ENCODE measurements around the gene RGS6.

RGS6 gene

GRCh38 chr14:72111911-72112310 is 179.7 kb downstream of the RGS6 start:
- no peak overlapping the region for H3K27ac ChIP-seq
- no peak overlapping the region for H2AFZ ChIP-seq (ENCODE audit: low read depth)
- no peak for TF ChIP-seq CTCF (conservative IDR thresholded peaks at IDR 0.05; ENCODE audit: low read depth, low read length)
- no peaks in the 10 kb centered on the region for H3K27me3 ChIP-seq (ENCODE audit: insufficient read depth, low read depth)
- no peaks in the 10 kb centered on the region for H3K36me3 ChIP-seq (ENCODE audit: insufficient read depth)
- no peaks in the 10 kb centered on the region for H3K4me1 ChIP-seq (ENCODE audit: low read depth, poor library complexity, severe bottlenecking)
- H3K79me2 ChIP-seq (ENCODE audit: insufficient read depth, low read depth) = no peaks in the 10 kb centered on the region
- no peak overlapping the region for H3K9ac ChIP-seq
- no peaks in the 10 kb centered on the region for H4K20me1 ChIP-seq (ENCODE audit: insufficient read depth)
- H3K4me2 ChIP-seq = no peak overlapping the region
- no peak overlapping the region for H3K4me3 ChIP-seq (IDR thresholded peaks at IDR 0.05; ENCODE audit: insufficient read depth, low read depth, low read length)

GRCh38 chr14:72118841-72119240 is 186.6 kb downstream of the RGS6 start:
- Histone ChIP-seq H3K79me2 (ENCODE audit: insufficient read depth, low read depth) (no peaks in the 10 kb centered on the region), H3K4me3 (IDR thresholded peaks at IDR 0.05; ENCODE audit: insufficient read depth, low read depth, low read length) (no peak overlapping the region), H3K27me3 (ENCODE audit: insufficient read depth, low read depth) (no peaks in the 10 kb centered on the region)

DNA sequence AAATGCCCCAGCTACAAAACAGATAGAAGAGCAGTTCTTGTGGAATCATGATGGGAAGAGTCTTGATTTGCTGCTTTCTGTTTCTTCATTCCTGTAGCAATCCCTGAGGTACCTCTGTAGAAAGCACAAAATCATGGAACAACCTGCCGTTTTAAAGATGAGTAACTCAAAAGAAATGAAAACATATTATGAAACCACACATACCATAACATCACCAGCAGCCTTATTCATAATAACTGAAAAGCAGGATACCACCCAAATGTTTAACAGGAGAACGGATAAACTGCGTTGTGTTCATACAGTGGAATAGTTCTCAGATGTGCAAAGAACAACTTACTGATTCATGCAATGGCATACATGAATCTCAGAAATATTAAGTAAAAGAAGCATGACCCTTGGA is 188.1 kb downstream of the RGS6 start:
- no peaks in the 10 kb centered on the region for H3K79me2 ChIP-seq (ENCODE audit: insufficient read depth, low read depth)

More at GRCh38 chr14:72118841-72119240, 186.6 kb downstream of the RGS6 start:
- H3K4me1 ChIP-seq (ENCODE audit: low read depth, poor library complexity, severe bottlenecking) = no peaks in the 10 kb centered on the region
- no peaks in the 10 kb centered on the region for H4K20me1 ChIP-seq (ENCODE audit: insufficient read depth)
- no peaks in the 10 kb centered on the region for H3K36me3 ChIP-seq (ENCODE audit: insufficient read depth)
- H3K9ac ChIP-seq = no peak overlapping the region
- no peak overlapping the region for H2AFZ ChIP-seq (ENCODE audit: low read depth)
- no peak overlapping the region for H3K4me2 ChIP-seq
- H3K27ac ChIP-seq = no peak overlapping the region
- no peak for TF ChIP-seq CTCF (conservative IDR thresholded peaks at IDR 0.05; ENCODE audit: low read depth, low read length)

DNA sequence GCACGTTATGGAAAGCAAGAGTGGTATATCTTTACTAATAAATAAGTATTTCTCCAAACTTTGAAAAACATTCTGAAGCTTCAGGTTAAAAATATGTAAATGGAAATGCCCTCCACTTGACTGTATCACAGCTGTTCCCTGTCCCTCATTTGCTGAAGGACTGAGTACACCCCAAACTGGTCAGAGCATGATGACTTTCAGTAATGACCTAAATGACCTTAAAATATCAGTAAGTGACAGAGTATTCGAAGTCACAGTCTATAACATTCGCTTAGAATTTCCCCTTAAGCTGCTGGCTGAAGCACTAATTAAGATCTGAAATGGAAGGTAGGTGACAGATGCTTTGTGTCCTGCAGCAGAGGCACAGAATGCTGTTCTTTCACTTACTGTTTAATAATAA is 191.5 kb downstream of the RGS6 start:
- no peaks in the 10 kb centered on the region for H4K20me1 ChIP-seq (ENCODE audit: insufficient read depth)
- H3K4me1 ChIP-seq (ENCODE audit: low read depth, poor library complexity, severe bottlenecking) = no peaks in the 10 kb centered on the region
- no peak overlapping the region for H3K9ac ChIP-seq
- H3K27ac ChIP-seq = no peak overlapping the region
- no peaks in the 10 kb centered on the region for H3K27me3 ChIP-seq (ENCODE audit: insufficient read depth, low read depth)
- no peak overlapping the region for H3K4me3 ChIP-seq (IDR thresholded peaks at IDR 0.05; ENCODE audit: insufficient read depth, low read depth, low read length)
- no peak for TF ChIP-seq CTCF (conservative IDR thresholded peaks at IDR 0.05; ENCODE audit: low read depth, low read length)
- no peak overlapping the region for H3K4me2 ChIP-seq
- no peak overlapping the region for H2AFZ ChIP-seq (ENCODE audit: low read depth)
- no peaks in the 10 kb centered on the region for H3K36me3 ChIP-seq (ENCODE audit: insufficient read depth)
- no peaks in the 10 kb centered on the region for H3K79me2 ChIP-seq (ENCODE audit: insufficient read depth, low read depth)

More for the DNA sequence above, 188.1 kb downstream of the RGS6 start:
- H3K4me2 ChIP-seq = no peak overlapping the region
- no peak overlapping the region for H2AFZ ChIP-seq (ENCODE audit: low read depth)
- H3K27me3 ChIP-seq (ENCODE audit: insufficient read depth, low read depth) = no peaks in the 10 kb centered on the region
- no peak overlapping the region for H3K27ac ChIP-seq
- TF ChIP-seq CTCF (conservative IDR thresholded peaks at IDR 0.05; ENCODE audit: low read depth, low read length) = no peak
- H3K36me3 ChIP-seq (ENCODE audit: insufficient read depth) = no peaks in the 10 kb centered on the region
- no peak overlapping the region for H3K4me3 ChIP-seq (IDR thresholded peaks at IDR 0.05; ENCODE audit: insufficient read depth, low read depth, low read length)
- no peaks in the 10 kb centered on the region for H4K20me1 ChIP-seq (ENCODE audit: insufficient read depth)
- H3K9ac ChIP-seq = no peak overlapping the region
- no peaks in the 10 kb centered on the region for H3K4me1 ChIP-seq (ENCODE audit: low read depth, poor library complexity, severe bottlenecking)
